GM12872 (cell line): Measurements from ENCODE around the gene CADM1.

Source experiments
- CTCF ChIP-seq: IDR thresholded peaks from 3 replicates; pipeline ENCODE4 v1.5.1; 2011; ENCODE audit warnings: low read depth, mild to moderate bottlenecking, low read length, moderate library complexity; ENCODE audit not compliant: insufficient read depth

Gene CADM1

DNA sequence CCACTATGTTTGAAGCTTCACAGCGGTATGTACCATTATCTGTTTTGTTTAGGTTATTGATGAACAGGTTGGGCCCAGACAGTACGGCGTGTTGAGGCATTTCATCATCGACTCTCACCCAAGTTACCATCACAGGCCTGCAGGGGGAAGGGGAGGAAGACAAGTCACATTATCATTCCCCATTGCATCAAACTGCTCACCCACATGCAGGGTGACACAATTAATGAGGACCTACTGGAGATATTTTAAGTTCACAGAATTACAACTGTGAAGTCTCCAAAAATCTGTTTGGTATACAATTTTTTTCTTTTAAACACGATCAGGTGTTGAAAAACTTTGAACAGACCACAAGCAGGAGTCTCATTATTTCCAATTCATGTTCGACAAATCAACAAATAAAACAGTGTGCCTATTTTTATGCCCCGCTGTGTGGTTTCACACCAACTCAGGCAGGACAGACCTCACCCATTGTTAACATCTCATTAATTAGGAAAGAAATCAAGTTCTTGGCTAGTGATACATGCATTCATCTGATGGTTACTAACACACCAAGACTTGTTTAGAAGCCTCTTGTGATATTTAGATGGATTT, 289.5 kb downstream of the CADM1 start:
- no peak for TF ChIP-seq CTCF

GRCh38 chr11:115213007-115213406, 291.2 kb downstream of the CADM1 start:
- TF ChIP-seq CTCF, result no peak

- TF ChIP-seq CTCF, result no peak
Observed at GRCh38 chr11:115208808-115209259, 295.4 kb downstream of the CADM1 start.

DNA sequence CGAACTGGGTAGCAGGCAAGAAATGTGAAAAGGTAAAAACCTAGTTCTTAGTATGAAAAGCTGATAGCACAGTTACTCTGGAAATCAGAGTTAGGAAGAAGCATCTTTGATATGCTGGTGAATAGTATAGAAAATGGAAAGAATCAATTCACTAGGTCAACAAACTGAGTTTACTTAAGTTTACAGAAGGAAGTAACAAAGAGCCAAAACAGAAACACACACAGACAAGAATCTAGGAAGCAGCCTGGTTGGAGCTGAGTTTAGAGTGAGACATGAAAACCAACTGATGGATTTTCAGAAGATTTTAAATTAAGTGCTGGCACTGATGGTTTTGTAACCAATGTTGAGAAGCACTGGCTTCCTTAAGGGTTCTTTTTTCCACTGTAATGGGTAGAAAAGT, 296.3 kb downstream of the CADM1 start:
- TF ChIP-seq CTCF, result no peak

DNA sequence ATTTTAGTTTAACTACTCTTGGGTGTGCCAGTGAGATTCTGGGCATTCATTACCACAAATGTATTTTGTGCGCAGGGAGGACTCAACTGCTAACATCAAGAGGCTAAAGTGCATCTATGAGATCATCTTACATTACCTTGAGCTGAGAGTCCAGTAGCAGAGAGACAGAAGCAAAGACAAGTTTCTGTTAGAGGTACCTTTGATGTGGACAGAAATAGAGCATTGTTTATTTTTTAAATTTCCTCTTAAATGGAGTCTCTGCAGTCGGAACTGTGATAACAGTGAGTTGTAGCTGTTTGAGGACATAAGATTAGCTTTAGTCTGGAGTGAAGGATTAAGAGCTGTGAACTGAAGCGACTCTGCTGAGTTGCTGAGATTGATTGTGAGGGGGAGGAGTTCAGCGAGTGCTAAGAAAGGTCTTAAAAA, 297.0 kb downstream of the CADM1 start:
- no peak for TF ChIP-seq CTCF

DNA sequence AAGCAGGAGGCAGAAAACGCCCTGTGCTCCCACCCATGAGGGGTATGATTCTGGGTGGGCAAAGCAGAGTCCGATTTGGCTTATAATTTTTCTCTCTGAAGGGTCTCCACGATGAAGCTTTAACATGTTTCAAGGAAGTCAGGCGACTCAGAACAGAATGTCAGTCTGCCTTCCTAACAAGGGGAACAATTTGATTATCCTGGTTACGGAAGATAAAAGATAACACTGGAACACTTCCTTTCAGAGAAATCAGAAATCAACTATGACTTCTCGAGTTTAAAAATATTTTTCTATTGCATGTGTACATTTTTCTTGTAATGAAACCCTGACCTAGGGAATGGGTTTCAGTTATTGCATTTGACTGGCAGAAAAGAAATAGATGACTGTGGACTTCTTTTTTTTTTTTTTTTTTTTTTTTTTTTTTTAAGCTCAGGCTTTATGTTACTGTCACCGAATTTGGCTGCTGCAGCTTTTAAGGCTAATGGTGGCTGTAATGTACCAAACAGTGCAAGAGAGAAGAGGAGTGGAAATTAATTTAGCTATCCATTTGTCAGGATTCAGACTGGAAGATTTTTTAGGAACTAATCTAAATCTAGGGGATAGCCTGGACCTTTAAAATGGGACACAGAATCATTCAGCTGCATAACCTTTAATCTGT, 297.7 kb downstream of the CADM1 start:
- TF ChIP-seq CTCF, result no peak

- TF ChIP-seq CTCF, result no peak
Observed at GRCh38 chr11:115202900-115203552, 301.2 kb downstream of the CADM1 start.
